SH-SY5Y (cell line): ENCODE data around the gene SLC43A1.

Experiments used
- GATA2 ChIP-seq: IDR thresholded peaks from 2 replicates; pipeline ENCODE4 v1.6.1; 2011; ENCODE audit warnings: mild to moderate bottlenecking, low read depth, low read length
- GATA3 ChIP-seq: IDR thresholded peaks from 2 replicates; pipeline ENCODE4 v1.6.1; 2011; ENCODE audit warnings: low read depth, mild to moderate bottlenecking, low read length, moderate library complexity

- TF ChIP-seq GATA2 (peak; percentile 18; the same call in 1 of the 2 replicates), GATA3 (no peak)
Observed at GRCh38 chr11:57530596-57531507, 15.3 kb upstream of the SLC43A1 start, which contains the start of gene TIMM10.
